HEK293 (cell line): ENCODE results near the gene IL23A.

Experiments
- ATF2 ChIP-seq: fragments of 450-650 bp; formaldehyde crosslinking; IDR thresholded peaks from 2 replicates; pipeline ENCODE4 v1.5.1; 2016; ENCODE audit warnings: missing biosample characterization, missing genetic modification characterization, low read depth
- CTCF ChIP-seq: fragments of 450-650 bp; formaldehyde crosslinking; IDR thresholded peaks from 2 replicates; pipeline ENCODE4 v1.5.1; 2016; ENCODE audit warnings: missing biosample characterization, missing genetic modification characterization
- KLF8 ChIP-seq: fragments of 450-650 bp; formaldehyde crosslinking; IDR thresholded peaks from 2 replicates; pipeline ENCODE4 v1.5.1; 2016; ENCODE audit warnings: missing biosample characterization, missing genetic modification characterization
- PRDM6 ChIP-seq: fragments of 450-650 bp; formaldehyde crosslinking; IDR thresholded peaks from 2 replicates; pipeline ENCODE4 v1.5.1; 2017; ENCODE audit warnings: missing biosample characterization, missing genetic modification characterization
- ZBTB7A ChIP-seq: fragments of 450-650 bp; formaldehyde crosslinking; IDR thresholded peaks from 2 replicates; pipeline ENCODE4 v1.5.1; 2016; ENCODE audit warnings: low read depth, missing biosample characterization, missing genetic modification characterization
- ZNF350 ChIP-seq: fragments of 450-650 bp; formaldehyde crosslinking; IDR thresholded peaks from 2 replicates; pipeline ENCODE4 v1.5.0; 2017; ENCODE audit warnings: missing biosample characterization, mild to moderate bottlenecking, missing genetic modification characterization
- ZNF558 ChIP-seq: fragments of 450-650 bp; formaldehyde crosslinking; IDR thresholded peaks from 2 replicates; pipeline ENCODE4 v1.5.1; 2016; ENCODE audit warnings: missing biosample characterization, missing genetic modification characterization
- ZNF704 ChIP-seq: fragments of 450-650 bp; formaldehyde crosslinking; IDR thresholded peaks from 2 replicates; pipeline ENCODE4 v1.5.1; 2016; ENCODE audit warnings: missing biosample characterization, missing genetic modification characterization
- ZNF76 ChIP-seq: fragments of 450-650 bp; formaldehyde crosslinking; IDR thresholded peaks from 2 replicates; pipeline ENCODE4; 2016; ENCODE audit warnings: low read depth, missing biosample characterization, missing genetic modification characterization, borderline replicate concordance

GRCh38 chr12:56373515-56373914 lies 34.8 kb downstream of the IL23A start:
- TF ChIP-seq ZNF350 (tag by site-specific recombination) (no peak), ZNF76 (tag by site-specific recombination) (no peak), ZNF558 (tag by site-specific recombination) (no peak), KLF8 (tag by site-specific recombination) (no peak), CTCF (no peak), ATF2 (no peak), ZBTB7A (tag by site-specific recombination) (no peak), PRDM6 (no peak), ZNF704 (no peak)
